BLaER1 treated with 17β-estradiol and CSF1 and Interleukin-3, amounts not matched to agents 10 nM and 100 nM (cell line): ENCODE measurements around the gene OVCA2.

Experiments
- H3K27ac ChIP-seq, 11 experiments: shearing (Covaris generic); formaldehyde crosslinking; 2 replicates each; pipeline ENCODE4 v1.8.1; 2022
- H3K27me3 ChIP-seq, 11 experiments: shearing (Covaris generic); formaldehyde crosslinking; 2 replicates each; pipeline ENCODE4 v1.8.1; 2022
- H3K36me3 ChIP-seq, 11 experiments: shearing (Covaris generic); formaldehyde crosslinking; 2 replicates each; pipeline ENCODE4 v1.8.1; 2022
- H3K4me1 ChIP-seq, 10 experiments: shearing (Covaris generic); formaldehyde crosslinking; 2 replicates each; pipeline ENCODE4 v1.8.1; 2022
- H3K4me2 ChIP-seq, 11 experiments: shearing (Covaris generic); formaldehyde crosslinking; 2 replicates each; pipeline ENCODE4 v1.8.1; 2022
- H3K4me3 ChIP-seq, 10 experiments: shearing (Covaris generic); formaldehyde crosslinking; 2 replicates each; pipeline ENCODE4 v1.8.1; 2022
- H3K9ac ChIP-seq, 11 experiments: shearing (Covaris generic); formaldehyde crosslinking; 2 replicates each; pipeline ENCODE4 v1.8.1; 2022
- H3K9me3 ChIP-seq, 11 experiments: shearing (Covaris generic); formaldehyde crosslinking; replicated peaks in 1 of 11; 2 replicates each; pipeline ENCODE4 v1.8.1; 2022
- H4K20me1 ChIP-seq, 11 experiments: shearing (Covaris generic); formaldehyde crosslinking; 2 replicates each; pipeline ENCODE4 v1.8.1; 2022
- Cebpa-rat ChIP-seq, 11 experiments: shearing (Covaris generic); IDR thresholded peaks; 2 replicates each; pipeline ENCODE4 v1.8.1; 2022

The OVCA2 gene

GRCh38 chr17:2025220-2025621 lies 16.6 kb upstream of the OVCA2 start, which contains the start of gene RTN4RL1:
RTN4RL1 (minus strand) TSS chr17:2025334; CDS start chr17:2024865, 469 bp downstream.
- H3K27ac ChIP-seq, result peak within 1 kb of the TSS in 9 of 11 experiments; percentile 62 to 83 (median 73); a peak in 18 of 22 replicates

GRCh38 chr17:2025622-2026309 lies 16.1 kb upstream of the OVCA2 start:
- H3K9me3 ChIP-seq, result no peaks in the 10 kb centered on the region
- no peak for TF ChIP-seq Cebpa-rat (IDR thresholded peaks at IDR 0.05)
- H3K4me2 ChIP-seq, result peak overlapping the region; percentile 99 to 100 (median 100)
- H3K4me1 ChIP-seq, result peaks cover 42 to 84% (median 72%) of the 10 kb centered on the region in 10 experiments
- H3K36me3 ChIP-seq, result no peaks in the 10 kb centered on the region
- peak overlapping the region; percentile 57 to 87 (median 73) for H3K4me3 ChIP-seq
- H3K27me3 ChIP-seq, result peaks cover 21 to 59% (median 45%) of the 10 kb centered on the region in 11 experiments
- peak overlapping the region; percentile 56 to 85 (median 73); a peak in 21 of 22 replicates for H3K9ac ChIP-seq
- H4K20me1 ChIP-seq, result peaks cover 0 to 21% (median under 1%) of the 10 kb centered on the region in 11 experiments; a peak in 9 of 22 replicates
- H3K27ac ChIP-seq, result peak overlapping the region in 6 of 11 experiments; percentile 9 to 34 (median 24); a peak in 6 of 22 replicates

More at GRCh38 chr17:2025220-2025621, 16.6 kb upstream of the OVCA2 start, which contains the start of gene RTN4RL1:
- Histone ChIP-seq H3K4me1 (peaks cover 43 to 87% (median 76%) of the 10 kb centered on the region in 10 experiments), H3K4me3 (peak within 1 kb of the TSS; percentile 57 to 87 (median 73)), H3K9ac (peak within 1 kb of the TSS; percentile 56 to 85 (median 73); a peak in 21 of 22 replicates), H3K9me3 (no peaks in the 10 kb centered on the region), H3K36me3 (no peaks in the 10 kb centered on the region), H3K27me3 (peaks cover 21 to 64% (median 45%) of the 10 kb centered on the region in 11 experiments), H3K4me2 (peak within 1 kb of the TSS; percentile 99 to 100 (median 100)), H4K20me1 (peaks cover 0 to 23% (median 3%) of the 10 kb centered on the region in 11 experiments; a peak in 6 of 22 replicates)
- TF ChIP-seq Cebpa-rat (IDR thresholded peaks at IDR 0.05), result no peak

- Histone ChIP-seq H3K27me3 (peaks cover 21 to 51% (median 45%) of the 10 kb centered on the region in 11 experiments), H3K36me3 (peaks cover 0 to 6% (median 0%) of the 10 kb centered on the region in 11 experiments; a peak in 1 of 22 replicates), H3K4me1 (peaks cover 46 to 84% (median 72%) of the 10 kb centered on the region in 10 experiments), H3K27ac (no peak overlapping the region), H3K4me2 (peak overlapping the region in 9 of 11 experiments; percentile 85 to 96 (median 94); a peak in 18 of 22 replicates), H4K20me1 (peaks cover 0 to 21% (median 9%) of the 10 kb centered on the region in 11 experiments; a peak in 8 of 22 replicates), H3K9ac (peak overlapping the region in 3 of 11 experiments; percentile 24 to 44 (median 39); a peak in 4 of 22 replicates), H3K4me3 (no peak overlapping the region), H3K9me3 (no peaks in the 10 kb centered on the region)
- TF ChIP-seq Cebpa-rat (IDR thresholded peaks at IDR 0.05), result no peak
These were observed 14.1 kb upstream of the OVCA2 start for GRCh38 chr17:2027528-2028233.

- peaks cover 21 to 51% (median 45%) of the 10 kb centered on the region in 11 experiments for H3K27me3 ChIP-seq
- peaks cover 0 to 19% (median 9%) of the 10 kb centered on the region in 11 experiments; a peak in 9 of 22 replicates for H4K20me1 ChIP-seq
- no peaks in the 10 kb centered on the region for H3K9me3 ChIP-seq
- peaks cover 46 to 84% (median 72%) of the 10 kb centered on the region in 10 experiments for H3K4me1 ChIP-seq
- peak overlapping the region in 4 of 11 experiments; percentile 25 to 87 (median 44); a peak in 5 of 22 replicates for H3K9ac ChIP-seq
- TF ChIP-seq Cebpa-rat (IDR thresholded peaks at IDR 0.05), result no peak
- peak overlapping the region in 9 of 11 experiments; percentile 85 to 96 (median 94); a peak in 18 of 22 replicates for H3K4me2 ChIP-seq
- peaks cover 0 to 6% (median 0%) of the 10 kb centered on the region in 11 experiments; a peak in 2 of 22 replicates for H3K36me3 ChIP-seq
- H3K4me3 ChIP-seq, result no peak overlapping the region
- no peak overlapping the region for H3K27ac ChIP-seq
These were observed 13.6 kb upstream of the OVCA2 start for GRCh38 chr17:2028234-2028614.

- Histone ChIP-seq H3K4me2 (peak overlapping the region in 10 of 11 experiments; percentile 35 to 96 (median 92); a peak in 19 of 22 replicates), H3K9me3 (no peaks in the 10 kb centered on the region), H3K4me3 (no peak overlapping the region), H3K27ac (0 out of 22 replicates have a peak overlapping the region, but pooled peaks of 1 of the 11 experiments have one; percentile 22), H3K9ac (peak overlapping the region in 4 of 11 experiments; percentile 25 to 92 (median 66); a peak in 6 of 22 replicates), H4K20me1 (peaks cover 0 to 24% (median 15%) of the 10 kb centered on the region in 11 experiments; a peak in 10 of 22 replicates), H3K36me3 (peaks cover 0 to 6% (median 0%) of the 10 kb centered on the region in 11 experiments; a peak in 2 of 22 replicates), H3K27me3 (peaks cover 21 to 49% (median 44%) of the 10 kb centered on the region in 11 experiments), H3K4me1 (peaks cover 49 to 84% (median 74%) of the 10 kb centered on the region in 10 experiments)
- no peak for TF ChIP-seq Cebpa-rat (IDR thresholded peaks at IDR 0.05)
These were observed 13.1 kb upstream of the OVCA2 start for GRCh38 chr17:2028737-2029136.

- Histone ChIP-seq H3K27me3 (peaks cover 11 to 35% (median 31%) of the 10 kb centered on the region in 11 experiments; a peak in 20 of 22 replicates), H3K9me3 (no peaks in the 10 kb centered on the region), H3K27ac (peak within 1 kb of the TSS; percentile 44 to 90 (median 86); a peak in 21 of 22 replicates), H3K9ac (peak within 1 kb of the TSS; percentile 78 to 92 (median 87)), H3K4me1 (peaks cover 47 to 81% (median 73%) of the 10 kb centered on the region in 10 experiments), H3K4me3 (peak within 1 kb of the TSS; percentile 89 to 100 (median 97)), H4K20me1 (peaks cover 0 to 28% (median 4%) of the 10 kb centered on the region in 11 experiments; a peak in 9 of 22 replicates), H3K4me2 (peak within 1 kb of the TSS; percentile 84 to 96 (median 92)), H3K36me3 (peaks cover 0 to 6% (median 0%) of the 10 kb centered on the region in 11 experiments; a peak in 2 of 22 replicates)
- no peak for TF ChIP-seq Cebpa-rat (IDR thresholded peaks at IDR 0.05)
These were observed 11.7 kb upstream of the OVCA2 start, which contains the start of gene DPH1 for GRCh38 chr17:2029911-2030778. DPH1 (plus strand) TSS chr17:2030153; CDS start chr17:2030170, 17 bp downstream.

GRCh38 chr17:2030779-2031163 lies 11.1 kb upstream of the OVCA2 start:
- Histone ChIP-seq H3K9me3 (no peaks in the 10 kb centered on the region), H4K20me1 (peaks cover 0 to 28% (median 4%) of the 10 kb centered on the region in 11 experiments; a peak in 9 of 22 replicates), H3K27me3 (peaks cover 6 to 29% (median 26%) of the 10 kb centered on the region in 11 experiments; a peak in 20 of 22 replicates), H3K4me1 (peaks cover 47 to 82% (median 70%) of the 10 kb centered on the region in 10 experiments), H3K36me3 (peaks cover 0 to 10% (median 2%) of the 10 kb centered on the region in 11 experiments; a peak in 13 of 22 replicates), H3K4me2 (peak overlapping the region; percentile 84 to 96 (median 92)), H3K9ac (peak overlapping the region; percentile 78 to 92 (median 87)), H3K27ac (peak overlapping the region in 10 of 11 experiments; percentile 53 to 90 (median 86); a peak in 17 of 22 replicates), H3K4me3 (peak overlapping the region; percentile 89 to 100 (median 97))
- no peak for TF ChIP-seq Cebpa-rat (IDR thresholded peaks at IDR 0.05)
